HL-60/S4 treated with phorbol 12-myristate 13-acetate at 8.2 ng/mL for 4 days and 3 days (cell line): ENCODE data around the gene PIH1D1.
"Not testable (repeated sequence)": the region's sequence is repeated elsewhere in the genome, so short reads cannot be mapped to it uniquely, and the experiment has no call there.

Experiments
- in situ Hi-C: fragments of 300-500 bp; cut with MboI; formaldehyde crosslinking; loops from 2 replicates; pipeline ENCODE4 v1.15.0; 2022; ENCODE audit warnings: low sequenced_read_pairs

Gene PIH1D1

DNA sequence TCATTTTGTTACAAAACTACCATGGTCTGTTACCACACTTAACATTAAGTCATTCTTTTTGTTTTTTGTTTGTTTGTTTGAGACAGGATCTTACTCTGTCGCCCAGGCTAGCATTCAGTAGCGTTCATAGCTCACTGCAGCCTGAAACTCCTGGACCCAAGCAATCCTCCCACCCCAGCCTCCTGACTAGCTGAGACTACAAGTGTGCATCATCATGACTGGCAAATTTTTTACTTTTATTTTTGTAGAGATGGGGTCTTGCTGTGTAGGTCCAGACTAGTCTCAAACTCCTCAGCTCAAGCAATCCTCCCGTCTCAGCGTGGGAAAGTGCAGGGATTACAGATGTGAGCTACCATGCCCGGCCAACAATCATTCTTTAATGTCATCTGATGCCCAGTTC, 4.7 kb upstream of the PIH1D1 start:
- in situ Hi-C loops, result no loop called here

DNA sequence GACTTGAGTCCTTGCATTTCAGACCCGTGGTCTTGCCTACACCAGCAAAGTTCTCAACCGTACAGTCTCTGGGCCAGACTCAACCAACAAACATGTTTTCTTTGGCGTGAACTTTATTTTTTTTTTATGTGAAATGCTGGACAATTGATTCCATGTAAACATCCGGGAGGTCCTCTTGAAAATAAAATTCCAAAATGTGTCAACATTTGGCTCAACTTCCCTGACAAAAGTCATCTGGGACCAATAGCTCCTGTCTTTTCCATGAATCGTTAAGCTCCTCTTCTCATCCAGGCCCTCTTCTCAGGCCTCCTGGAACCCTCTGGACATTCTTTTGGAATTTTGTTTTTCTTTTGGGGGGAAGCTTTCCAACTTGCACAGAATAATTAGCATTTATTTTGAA, 4.2 kb upstream of the PIH1D1 start:
- in situ Hi-C loops, result no loop called here

DNA sequence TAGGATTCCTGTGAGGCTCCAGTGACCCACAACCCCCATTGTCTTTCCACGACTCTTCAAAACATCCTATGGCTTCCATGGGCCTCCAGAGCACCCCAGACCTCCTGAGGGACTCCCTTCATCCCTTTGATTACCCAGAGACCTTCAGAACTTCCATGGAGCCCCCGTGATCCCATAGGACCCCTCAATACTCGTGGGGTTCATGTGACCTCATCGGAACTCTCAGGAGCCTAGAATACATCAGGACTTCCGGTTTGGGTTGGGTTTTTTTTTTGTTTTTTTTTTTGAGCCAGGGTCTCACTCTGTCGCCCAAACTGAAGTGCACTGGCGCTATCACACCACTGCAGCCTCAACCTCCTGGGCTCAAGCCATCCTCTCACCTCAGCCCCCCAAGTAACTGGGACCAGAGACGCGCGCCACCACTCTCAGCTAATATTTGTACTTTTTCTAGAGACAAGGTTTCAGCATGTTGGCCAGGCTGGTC, 2.2 kb upstream of the PIH1D1 start:
- in situ Hi-C loops, result no loop called here

DNA sequence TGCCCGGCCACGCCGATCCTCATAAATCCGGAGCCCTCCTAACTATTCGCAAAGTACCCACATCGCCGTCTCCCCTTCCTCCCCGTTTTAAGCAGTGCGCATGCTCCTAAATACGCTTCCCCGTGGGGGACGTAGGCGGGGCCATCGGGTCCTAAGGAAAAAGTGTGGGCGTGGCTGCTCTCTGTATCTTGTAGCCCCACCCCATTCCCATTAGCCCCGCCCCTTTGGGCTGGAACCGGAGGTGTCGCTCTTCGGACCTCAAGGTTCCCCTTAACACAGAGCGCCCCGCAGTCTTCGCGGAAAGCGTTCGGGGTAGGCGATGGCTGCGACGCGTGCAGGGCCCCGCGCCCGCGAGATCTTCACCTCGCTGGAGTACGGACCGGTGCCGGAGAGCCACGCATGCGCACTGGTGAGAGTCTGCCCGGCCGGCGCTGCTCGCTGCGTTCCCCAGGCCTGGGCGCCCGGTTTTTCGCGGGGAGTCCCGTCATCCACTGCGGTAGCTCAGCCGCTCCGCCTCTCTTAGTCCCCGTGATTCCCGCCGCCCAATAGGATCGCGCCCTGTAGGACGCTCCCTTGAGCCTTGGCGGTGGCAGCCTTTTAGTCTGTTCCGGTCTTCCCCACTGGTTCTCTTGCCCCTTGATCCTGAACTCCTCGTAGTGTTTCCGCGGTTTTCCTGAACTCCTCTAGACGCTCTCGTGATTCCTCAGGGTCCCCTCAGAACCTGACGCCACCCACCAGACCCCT, 1.6 kb upstream of the PIH1D1 start, which contains the start of gene ALDH16A1:
ALDH16A1 (plus strand) TSS at position 213 of the 744 bp plus-strand sequence; CDS start at position 320, 107 bp downstream.
- in situ Hi-C loops, result no loop called here

DNA sequence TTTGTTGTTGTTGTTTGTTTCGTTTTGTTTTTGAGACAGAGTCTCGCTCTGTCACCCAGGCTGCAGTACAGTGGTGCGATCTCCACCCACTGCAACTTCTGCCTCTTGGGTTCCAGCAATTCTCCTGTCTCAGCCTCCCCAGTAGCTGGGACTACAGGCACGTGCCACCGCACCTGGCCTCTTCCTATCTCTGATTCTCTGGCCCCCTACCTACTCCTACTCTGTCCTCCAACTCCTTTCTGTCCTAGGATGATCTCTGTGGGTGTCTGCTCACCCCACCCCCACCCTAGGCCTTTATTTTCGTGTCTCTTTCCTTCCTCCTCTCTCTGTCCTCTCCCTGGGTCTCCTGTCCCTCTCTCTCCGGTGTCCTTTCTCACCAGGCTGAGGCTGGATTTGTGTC, 1.2 kb downstream of the PIH1D1 start:
- in situ Hi-C loops, result no loop called here

DNA sequence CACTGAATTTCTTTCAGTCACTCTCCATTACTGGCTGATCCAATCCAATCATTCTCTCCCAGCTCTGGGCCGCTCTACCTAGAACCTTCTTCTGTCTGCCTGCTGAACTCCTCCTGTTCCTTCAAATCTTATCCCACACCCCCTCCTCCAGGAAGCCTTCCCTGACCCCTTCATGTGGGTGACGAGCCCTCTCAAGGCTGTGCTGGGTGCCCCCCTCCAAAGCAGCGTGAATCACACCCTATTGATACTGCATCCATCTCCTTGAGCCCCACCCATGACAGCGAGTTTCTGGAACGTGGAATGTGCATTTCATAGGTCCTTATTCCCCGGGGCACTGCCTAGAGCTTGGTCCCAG, 3.2 kb downstream of the PIH1D1 start:
- in situ Hi-C loops, result no loop called here

DNA sequence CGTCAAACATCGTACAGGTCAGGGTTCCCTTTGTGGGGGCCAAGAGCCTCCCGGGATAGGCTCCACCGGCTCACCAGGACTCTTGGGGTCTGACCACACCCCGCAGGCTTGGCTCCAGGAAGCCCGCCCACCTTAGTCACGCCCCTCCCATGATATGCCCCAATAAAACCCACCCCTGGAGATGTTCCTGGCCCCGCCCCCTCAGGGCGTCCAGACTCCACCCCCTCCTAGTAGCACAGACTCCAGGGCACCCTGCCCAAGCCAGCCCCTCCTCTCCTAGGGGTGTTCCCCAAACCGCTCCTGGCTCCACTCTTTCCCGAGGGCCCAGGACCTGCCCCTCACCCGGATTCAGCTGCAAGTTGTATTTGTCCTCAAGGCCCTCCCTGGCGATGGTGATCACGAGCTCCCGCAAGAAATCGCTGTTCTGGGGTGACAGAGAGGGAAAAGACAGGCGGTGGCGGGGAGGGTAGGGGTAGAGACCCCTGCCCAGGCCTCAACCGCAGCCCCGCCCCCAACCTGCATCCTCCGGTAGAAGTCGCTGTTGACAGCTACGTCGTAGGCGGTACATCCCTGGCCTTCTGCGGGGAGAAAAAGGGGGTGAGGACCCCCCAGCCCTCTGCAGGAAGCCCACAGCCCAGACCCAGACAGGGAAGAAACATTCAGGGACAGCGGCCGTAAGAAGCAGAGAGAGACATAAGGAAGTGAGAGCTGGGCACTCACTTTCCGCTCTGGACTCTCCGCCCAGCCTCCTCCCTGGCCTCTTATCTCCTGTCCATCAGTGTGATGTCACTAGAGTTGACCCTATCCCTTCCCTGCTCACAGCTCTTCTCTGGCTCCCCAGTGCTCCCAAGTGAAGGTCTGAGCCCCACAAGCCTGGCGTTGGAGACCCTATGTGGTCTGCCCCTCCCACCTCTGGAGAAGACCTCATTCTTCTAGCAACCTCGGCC, 3.9 kb downstream of the PIH1D1 start:
- in situ Hi-C loops, result no loop called here

DNA sequence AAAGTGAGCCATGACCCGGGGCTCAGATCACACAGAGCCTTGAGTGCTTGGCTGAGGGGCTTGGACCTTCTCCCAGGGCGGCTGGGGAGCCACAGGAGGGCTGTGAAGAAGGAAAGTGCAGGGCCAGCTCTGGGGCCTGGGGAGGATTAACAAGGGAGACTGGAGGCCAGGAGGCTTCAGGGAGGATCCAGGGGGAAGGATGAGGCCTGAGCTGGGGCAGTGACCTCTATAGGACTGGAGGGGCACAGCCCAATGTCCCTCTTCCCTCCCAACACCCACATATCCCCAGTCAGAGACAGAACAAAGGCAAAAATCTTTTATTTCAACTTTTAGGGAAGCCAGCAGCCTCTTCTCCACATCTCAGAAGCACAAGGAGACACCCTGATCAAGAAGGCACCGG, 5.6 kb downstream of the PIH1D1 start:
- in situ Hi-C loops, result no loop called here

DNA sequence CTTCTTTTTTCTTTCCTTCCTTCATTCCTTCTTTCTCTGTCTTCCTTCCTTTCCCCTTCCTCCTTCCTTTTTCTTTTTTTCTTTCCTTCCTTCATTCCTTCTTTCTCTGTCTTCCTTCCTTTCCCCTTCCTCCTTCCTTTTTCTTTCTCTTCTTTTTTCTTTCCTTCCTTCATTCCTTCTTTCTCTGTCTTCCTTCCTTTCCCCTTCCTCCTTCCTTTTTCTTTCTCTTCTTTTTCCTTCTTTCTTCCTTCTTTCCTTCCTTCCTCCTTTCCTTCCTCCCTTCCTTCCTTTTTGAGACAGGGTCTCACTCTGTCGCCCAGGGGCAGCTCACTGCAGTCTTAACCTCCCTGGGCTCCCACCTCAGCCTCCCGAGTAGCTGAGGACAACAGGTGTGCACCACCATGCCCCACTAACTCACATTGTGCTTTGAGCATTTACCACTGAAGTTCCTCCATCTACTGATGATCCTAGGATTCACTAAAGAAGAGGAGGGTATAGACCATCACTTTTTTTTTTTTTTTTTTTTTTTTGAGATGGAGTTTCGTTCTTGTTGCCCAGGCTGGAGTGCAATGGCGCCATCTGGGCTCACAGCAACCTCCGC, 7.4 kb downstream of the PIH1D1 start:
- in situ Hi-C loops, result not testable (repeated sequence)

DNA sequence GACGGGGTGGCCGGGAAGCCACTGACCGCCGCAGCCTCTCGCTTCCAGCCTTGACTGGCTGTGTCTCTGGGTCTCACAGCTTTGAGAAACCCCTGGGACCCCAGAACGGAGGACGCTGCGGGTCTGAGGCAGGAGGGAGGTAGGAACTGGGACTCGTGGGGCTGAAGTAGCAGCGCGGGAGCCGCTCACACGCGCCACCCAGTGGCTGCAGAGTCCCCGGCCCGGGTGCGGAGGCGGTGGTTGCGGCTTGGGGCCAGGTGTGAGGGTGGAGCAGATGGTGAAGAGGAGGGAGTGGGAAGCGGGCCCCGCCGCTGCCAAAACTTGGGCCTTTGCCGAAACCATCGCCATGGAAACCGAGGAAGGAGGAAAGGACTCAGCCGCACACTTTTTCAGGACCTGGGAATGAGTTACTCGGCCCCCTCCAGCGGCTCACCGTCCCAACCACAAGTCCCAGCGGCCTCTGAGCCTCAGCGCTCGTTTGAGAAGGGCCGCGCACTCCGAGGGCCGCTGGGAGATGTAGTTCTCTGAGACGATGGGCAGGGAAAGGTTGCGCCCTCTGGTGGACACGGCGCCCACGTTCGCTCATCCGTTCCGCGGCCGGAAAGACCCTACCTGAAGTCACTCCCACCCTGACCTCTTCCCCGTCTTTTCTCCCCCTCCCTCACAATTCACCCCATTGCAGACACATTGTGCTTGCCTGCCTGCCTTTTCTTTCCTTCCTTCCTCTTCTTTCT, 8.1 kb downstream of the PIH1D1 start:
- in situ Hi-C loops, result no loop called here

DNA sequence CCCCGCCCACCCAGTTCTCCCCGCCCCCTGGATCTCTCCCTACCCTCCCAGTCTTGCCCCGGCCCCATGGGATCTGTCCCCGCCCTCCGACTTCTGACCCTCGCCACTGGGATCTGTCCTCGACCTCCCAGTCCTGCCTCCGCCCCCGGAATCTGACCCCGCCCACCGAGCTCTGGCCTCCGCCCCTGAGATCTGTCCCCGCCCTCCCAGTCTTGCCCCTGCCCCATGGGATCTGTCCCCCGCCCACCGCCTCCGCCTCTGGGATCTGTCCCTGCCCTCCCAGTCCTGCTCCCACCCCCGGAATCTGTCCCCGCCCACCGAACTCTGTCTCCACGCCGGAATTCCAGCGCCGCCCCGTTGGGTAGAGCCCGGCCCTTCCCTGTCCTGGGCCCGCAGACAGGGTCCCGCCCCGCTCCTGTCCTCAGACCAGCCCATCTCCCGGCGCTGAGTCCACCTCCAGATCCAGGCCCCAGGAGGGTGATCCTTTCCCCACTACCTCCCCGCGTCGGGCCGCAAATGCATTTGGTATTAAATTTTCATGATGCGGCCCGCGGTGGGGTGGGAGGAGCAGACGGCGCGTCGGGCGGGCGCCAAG, 8.7 kb downstream of the PIH1D1 start:
- in situ Hi-C loops, result no loop called here

DNA sequence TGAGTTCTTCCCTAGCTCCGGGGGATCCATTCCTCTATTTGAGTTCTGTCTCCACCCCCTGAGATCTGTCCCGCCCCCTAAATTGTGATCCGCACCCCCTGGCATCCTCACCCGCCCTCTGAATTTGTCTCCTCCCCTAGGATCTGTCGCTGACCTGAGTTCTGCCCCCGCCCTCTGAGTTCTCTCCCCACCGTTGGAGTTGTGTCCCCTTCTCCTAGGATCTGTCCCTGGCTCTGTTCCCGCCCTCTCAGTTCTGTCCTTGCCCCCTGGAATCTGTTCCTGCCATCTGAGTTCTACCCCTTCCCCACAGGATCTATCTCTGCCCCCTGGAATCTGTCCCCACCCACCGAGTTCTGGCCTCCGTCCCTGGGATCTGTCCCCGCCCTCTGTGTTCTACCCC, 9.3 kb downstream of the PIH1D1 start:
- in situ Hi-C loops, result no loop called here

DNA sequence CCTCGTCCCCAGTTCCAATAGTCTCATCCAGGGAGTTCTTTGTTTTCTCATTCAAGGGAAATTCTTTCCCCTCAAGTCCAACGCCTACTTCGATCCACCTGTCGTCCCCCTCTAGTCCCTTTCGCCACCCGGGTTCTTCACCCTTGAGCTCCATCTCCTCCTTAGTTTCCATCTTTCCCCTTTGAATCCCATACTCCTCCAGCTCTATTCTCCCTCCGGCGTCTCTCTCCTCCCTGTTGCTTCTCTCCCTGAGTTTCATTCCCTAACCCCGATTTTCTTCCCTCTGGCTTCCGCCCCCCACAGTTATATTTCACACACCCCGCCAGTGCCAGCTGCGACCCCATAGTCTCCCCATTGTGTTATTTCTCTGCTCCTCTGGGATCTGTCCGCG, 9.7 kb downstream of the PIH1D1 start:
- in situ Hi-C loops, result no loop called here

DNA sequence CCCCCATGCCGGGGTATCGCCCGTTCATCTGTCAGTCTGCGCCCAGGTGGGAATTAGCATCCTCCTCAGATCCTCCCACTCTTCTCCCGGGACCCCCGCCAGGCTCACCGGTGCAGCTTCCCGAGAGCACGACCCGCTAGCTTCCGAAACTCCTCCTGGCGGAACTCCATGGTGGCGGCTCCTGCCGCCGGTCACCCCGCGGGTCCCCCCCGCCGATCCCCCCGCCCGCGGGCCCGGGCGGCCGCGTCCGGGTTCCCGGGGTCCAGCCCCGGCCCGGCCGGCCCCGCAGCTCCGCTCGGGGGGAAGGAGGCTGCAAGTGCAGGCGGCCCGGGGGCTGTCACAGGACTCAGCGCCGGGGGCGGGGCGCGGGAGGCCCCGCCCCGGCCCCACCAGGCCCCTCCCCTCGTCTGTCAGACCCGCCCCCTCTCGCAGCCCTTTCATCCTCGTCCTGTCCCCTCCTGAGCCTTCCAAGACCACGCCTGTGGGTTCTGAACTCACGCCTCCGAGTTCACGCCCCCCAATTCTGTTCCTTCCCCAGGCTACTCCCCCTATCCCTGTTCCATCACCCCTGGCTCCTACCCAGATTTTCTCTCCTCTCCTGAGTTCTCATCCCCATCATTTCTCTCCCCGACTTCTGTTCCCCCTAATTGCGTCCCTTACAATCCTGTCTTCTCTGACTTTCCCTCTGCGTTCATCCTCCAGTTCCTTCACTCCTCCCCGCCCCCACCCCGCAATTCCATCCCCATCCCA, 10.2 kb downstream of the PIH1D1 start, which contains the start of gene SLC17A7:
SLC17A7 (minus strand) TSS at position 318 of the 750 bp plus-strand sequence; CDS start at position 170, 148 bp downstream.
- in situ Hi-C loops, result no loop called here

DNA sequence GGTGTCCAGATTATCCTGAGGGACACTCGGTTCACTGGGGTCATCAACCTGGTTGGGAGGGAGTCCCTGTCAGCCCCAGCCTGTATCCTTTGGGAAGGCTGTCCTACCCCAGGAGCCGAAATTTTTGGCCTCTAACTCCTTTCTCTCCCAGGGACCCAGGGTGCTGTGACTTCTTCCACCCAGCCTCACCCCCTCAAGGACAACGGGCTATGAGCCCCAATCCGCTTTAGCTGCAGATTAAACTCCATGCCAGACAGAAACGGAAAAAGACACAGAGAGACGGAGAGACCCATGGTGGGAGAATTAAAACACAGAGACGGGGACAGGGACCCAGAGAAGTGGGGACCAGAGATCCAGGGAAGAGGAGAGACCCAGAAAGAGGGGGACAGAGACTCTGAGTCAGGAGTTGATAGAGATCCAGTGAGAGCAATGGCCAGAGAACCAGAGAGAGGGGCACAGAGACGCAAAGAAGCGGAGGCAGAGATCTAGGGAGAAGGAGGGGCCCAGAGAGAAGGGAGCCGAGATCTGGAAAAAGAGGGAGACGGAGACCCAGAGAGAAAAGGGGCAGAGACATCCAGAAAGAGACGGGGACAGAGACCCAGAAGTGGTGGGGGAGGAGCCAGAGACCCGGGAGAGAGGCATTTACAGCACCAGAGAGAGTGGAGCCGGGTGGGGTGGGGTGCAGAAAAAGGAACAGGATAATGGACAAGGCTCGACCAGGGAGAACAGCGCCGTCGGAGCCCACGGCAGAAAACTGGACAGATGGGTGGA, 11.0 kb downstream of the PIH1D1 start:
- in situ Hi-C loops, result no loop called here

DNA sequence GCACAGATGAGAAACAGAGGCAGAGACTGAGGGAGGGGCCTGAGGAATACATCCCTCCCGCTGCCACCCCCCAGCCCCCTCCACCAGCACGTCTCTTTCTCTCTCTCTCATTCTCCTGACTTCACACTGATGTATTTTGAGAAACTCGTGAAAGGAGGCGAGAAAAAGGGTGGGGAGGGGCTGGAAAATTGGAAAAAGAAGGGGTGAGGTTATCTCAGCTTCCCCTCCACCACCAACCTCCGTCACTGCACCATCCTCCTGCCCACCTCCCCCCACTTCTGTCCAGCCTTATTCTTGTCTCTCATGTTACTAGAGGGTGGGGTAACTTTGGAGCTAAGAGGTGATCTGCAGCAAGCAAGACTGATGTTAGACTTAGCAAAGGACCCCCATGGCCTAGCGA, 11.8 kb downstream of the PIH1D1 start:
- in situ Hi-C loops, result loop anchor here (5.0 kb wide), 1 partner anchor 48 kb away; no protein-coding TSS in a partner anchor

DNA sequence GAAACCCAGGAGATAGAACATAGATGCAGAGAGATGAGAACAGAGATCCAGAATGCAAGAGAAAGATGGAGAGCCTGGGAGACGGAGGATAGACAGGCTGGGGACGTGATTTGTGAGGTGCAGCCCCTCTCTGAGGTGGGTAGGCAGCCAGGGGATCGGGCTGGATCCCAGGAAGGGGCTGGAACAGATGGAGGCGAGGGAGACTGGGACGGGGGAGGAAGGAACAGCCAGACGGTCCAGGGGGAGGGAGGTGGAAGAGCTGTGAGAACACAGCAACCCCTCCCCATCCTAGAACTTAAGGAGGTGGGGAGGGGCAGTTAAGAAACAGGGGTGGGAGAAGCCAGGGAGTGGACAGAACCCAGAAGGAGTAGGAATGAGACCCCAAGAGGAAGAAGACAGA, 13.4 kb downstream of the PIH1D1 start:
- in situ Hi-C loops, result loop anchor here (5.0 kb wide), 1 partner anchor 46 kb away; no protein-coding TSS in a partner anchor

DNA sequence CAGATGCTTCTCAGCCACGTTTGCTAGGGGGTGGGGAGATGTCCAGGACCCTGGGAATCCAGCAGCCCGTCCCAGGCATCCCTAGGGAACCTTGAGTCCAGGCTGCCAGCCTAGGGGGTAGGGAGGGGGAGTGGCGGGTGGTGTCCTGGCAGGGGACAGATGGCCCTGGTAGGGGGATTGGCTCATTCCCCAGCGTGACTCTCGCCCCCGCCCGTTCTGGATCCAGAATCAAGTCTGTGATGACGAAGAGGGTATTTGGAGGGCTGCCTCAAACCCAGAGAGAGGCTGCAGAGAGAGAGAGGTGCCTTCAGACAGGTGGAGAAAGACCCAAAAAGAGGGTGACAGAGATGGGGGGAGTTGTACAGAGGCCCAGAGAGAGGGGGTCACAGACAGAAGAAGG, 14.4 kb downstream of the PIH1D1 start:
- in situ Hi-C loops, result loop anchor here (5.0 kb wide), 1 partner anchor 45 kb away; no protein-coding TSS in a partner anchor
